Trophoblast cell (in vitro differentiated cells and primary cell): ENCODE results near the gene KLHL18.
A peak's percentile ranks its signal among the peaks of the same experiment; 100 is the strongest.

ENCODE experiments used
- DNase-seq, 2 donors: peaks; one replicate each; pipeline ENCODE4 v3.0.0-alpha.2; 2016
- H2AFZ ChIP-seq: 2 replicates; pipeline ENCODE4 v1.6.1; 2013; ENCODE audit warnings: low read length, moderate library complexity, mild to moderate bottlenecking; ENCODE audit not compliant: insufficient read depth, poor library complexity
- H2AK5ac ChIP-seq: 2 replicates; pipeline ENCODE4 v1.6.1; 2013; ENCODE audit warnings: mild to moderate bottlenecking, low read length
- H2BK120ac ChIP-seq: 2 replicates; pipeline ENCODE4 v1.6.1; 2013; ENCODE audit warnings: low read length, mild to moderate bottlenecking, moderate library complexity; ENCODE audit not compliant: insufficient read depth, poor library complexity
- H2BK12ac ChIP-seq: 2 replicates; pipeline ENCODE4 v1.6.1; 2013; ENCODE audit warnings: mild to moderate bottlenecking, low read length, moderate library complexity
- H2BK5ac ChIP-seq: 2 replicates; pipeline ENCODE4 v1.6.1; 2013; ENCODE audit warnings: low read length, low read depth, moderate library complexity, mild to moderate bottlenecking; ENCODE audit not compliant: poor library complexity
- H3K14ac ChIP-seq: 2 replicates; pipeline ENCODE4 v1.6.1; 2013; ENCODE audit warnings: mild to moderate bottlenecking, low read length
- H3K18ac ChIP-seq: 2 replicates; pipeline ENCODE4 v1.6.1; 2013; ENCODE audit warnings: mild to moderate bottlenecking, low read length
- H3K23ac ChIP-seq: 2 replicates; pipeline ENCODE4 v1.6.1; 2013; ENCODE audit warnings: low read length
- H3K27ac ChIP-seq: 2 replicates; pipeline ENCODE4 v1.5.1; 2013; ENCODE audit warnings: low read depth, mild to moderate bottlenecking, inconsistent platforms, low read length, moderate library complexity
- H3K27me3 ChIP-seq: 2 replicates; pipeline ENCODE4 v1.6.1; 2013; ENCODE audit warnings: inconsistent platforms, mild to moderate bottlenecking, low read length, moderate library complexity; ENCODE audit not compliant: insufficient read depth
- H3K36me3 ChIP-seq, 2 experiments: 1 replicate in 1 of 2; 2 replicates in 1 of 2; pipeline ENCODE4 v1.6.1; 2013; ENCODE audit warnings: low read length in 2 of 2, mild to moderate bottlenecking in 2 of 2, moderate library complexity in 1 of 2; ENCODE audit not compliant: insufficient read depth in 2 of 2, control insufficient read depth in 1 of 2
- H3K4ac ChIP-seq: 2 replicates; pipeline ENCODE4 v1.6.1; 2013; ENCODE audit warnings: low read depth, mild to moderate bottlenecking, low read length, moderate library complexity
- H3K4me1 ChIP-seq, 2 experiments: 1 replicate in 1 of 2; 2 replicates in 1 of 2; pipeline ENCODE4 v1.6.1; 2013; ENCODE audit warnings: low read length in 2 of 2, mild to moderate bottlenecking in 2 of 2, moderate library complexity in 1 of 2; ENCODE audit not compliant: insufficient read depth in 2 of 2, control insufficient read depth in 1 of 2
- H3K4me2 ChIP-seq: 2 replicates; pipeline ENCODE4 v1.6.1; 2013; ENCODE audit warnings: inconsistent platforms, mild to moderate bottlenecking, low read length, moderate library complexity
- H3K4me3 ChIP-seq: 2 replicates; pipeline ENCODE4 v1.5.1; 2013; ENCODE audit warnings: mild to moderate bottlenecking, low read depth, low read length, inconsistent platforms
- H3K79me1 ChIP-seq: one replicate; pipeline ENCODE4 v1.6.1; 2013; ENCODE audit warnings: low read length
- H3K79me2 ChIP-seq: 2 replicates; pipeline ENCODE4 v1.6.1; 2013; ENCODE audit warnings: low read length, mild to moderate bottlenecking; ENCODE audit not compliant: control insufficient read depth, insufficient read depth, poor library complexity
- H3K9ac ChIP-seq: 2 replicates; pipeline ENCODE4 v1.6.1; 2013; ENCODE audit warnings: mild to moderate bottlenecking, low read length
- H3K9me3 ChIP-seq: 2 replicates; pipeline ENCODE4 v1.6.1; 2013; ENCODE audit warnings: low read depth, mild to moderate bottlenecking, control low read depth, inconsistent platforms, low read length; ENCODE audit not compliant: insufficient read depth
- H4K12ac ChIP-seq: 2 replicates; pipeline ENCODE4 v1.6.1; 2013; ENCODE audit warnings: low read depth, mild to moderate bottlenecking, low read length, moderate library complexity
- H4K8ac ChIP-seq: 2 replicates; pipeline ENCODE4 v1.6.1; 2013; ENCODE audit warnings: low read depth, mild to moderate bottlenecking, low read length, moderate library complexity
- H4K91ac ChIP-seq: one replicate; pipeline ENCODE4 v1.6.1; 2013; ENCODE audit warnings: low read depth, mild to moderate bottlenecking, low read length, moderate library complexity
- WGBS: extraction: QIAGEN DNeasy Blood & Tissue Kit; methylation state at CpG from one replicate; pipeline ENCODE4 v1.1.7; 2013; ENCODE audit warnings: missing lambda C conversion rate; ENCODE audit not compliant: insufficient read length, insufficient coverage; ENCODE audit errors: extremely low coverage; 5-methylcytosine and 5-hydroxymethylcytosine counted together

KLHL18 gene

GRCh38 chr3:47385007-47385406 is 102.3 kb downstream of the KLHL18 start:
- Histone ChIP-seq H3K27ac (no peak overlapping the region), H3K4ac (no peak overlapping the region), H2AFZ (no peak overlapping the region), H3K79me2 (peaks cover 12% of the 10 kb centered on the region), H3K18ac (no peak overlapping the region), H3K23ac (no peak overlapping the region), H3K27me3 (no peaks in the 10 kb centered on the region), H4K12ac (no peak overlapping the region), H3K4me1 (peaks cover 6 to 8% of the 10 kb centered on the region in 2 experiments), H3K36me3 (peaks cover 2 to 6% of the 10 kb centered on the region in 2 experiments), H3K14ac (no peak overlapping the region), H4K8ac (no peak overlapping the region), H2BK120ac (no peak overlapping the region), H2AK5ac (no peak overlapping the region), H3K9me3 (no peaks in the 10 kb centered on the region), H2BK5ac (no peak overlapping the region), H2BK12ac (no peak overlapping the region), H3K4me2 (no peak overlapping the region), H3K9ac (no peak overlapping the region), H3K79me1 (peaks cover 10% of the 10 kb centered on the region), H3K4me3 (no peak overlapping the region), H4K91ac (no peak overlapping the region)
- no CpG with 5 or more reads among the region's 4 CpGs for WGBS
- peak; percentile 78 to 92 for DNase-seq

GRCh38 chr3:47385796-47386195 is 103.1 kb downstream of the KLHL18 start:
- no peak overlapping the region for H4K12ac ChIP-seq
- H3K14ac ChIP-seq = no peak overlapping the region
- H3K4me1 ChIP-seq = peaks cover 6 to 8% of the 10 kb centered on the region in 2 experiments
- H2BK12ac ChIP-seq = no peak overlapping the region
- no CpG with 5 or more reads among the region's 2 CpGs for WGBS
- H3K9ac ChIP-seq = no peak overlapping the region
- no peak overlapping the region for H3K4me2 ChIP-seq
- no peak overlapping the region for H2BK120ac ChIP-seq
- peak overlapping the region; percentile 54 for H3K4ac ChIP-seq
- H3K79me1 ChIP-seq = peaks cover 4% of the 10 kb centered on the region
- no peak overlapping the region for H3K4me3 ChIP-seq
- H4K8ac ChIP-seq = no peak overlapping the region
- H3K18ac ChIP-seq = no peak overlapping the region
- no peak overlapping the region for H2BK5ac ChIP-seq
- no peak overlapping the region for H2AK5ac ChIP-seq
- H3K9me3 ChIP-seq = no peaks in the 10 kb centered on the region
- no peak overlapping the region for H3K27ac ChIP-seq
- no peaks in the 10 kb centered on the region for H3K27me3 ChIP-seq
- no peak overlapping the region for H3K23ac ChIP-seq
- DNase-seq = no peak
- H2AFZ ChIP-seq = no peak overlapping the region
- peaks cover 2 to 6% of the 10 kb centered on the region in 2 experiments for H3K36me3 ChIP-seq
- no peak overlapping the region for H4K91ac ChIP-seq
- H3K79me2 ChIP-seq = peaks cover 7% of the 10 kb centered on the region

- Histone ChIP-seq H3K27me3 (no peaks in the 10 kb centered on the region), H3K4me2 (no peak overlapping the region), H3K4me3 (no peak overlapping the region), H2BK5ac (no peak overlapping the region), H3K79me2 (no peaks in the 10 kb centered on the region), H3K79me1 (no peaks in the 10 kb centered on the region), H3K23ac (no peak overlapping the region), H4K8ac (no peak overlapping the region), H3K14ac (no peak overlapping the region), H4K91ac (no peak overlapping the region), H4K12ac (no peak overlapping the region), H2BK120ac (no peak overlapping the region), H3K27ac (no peak overlapping the region), H2AK5ac (no peak overlapping the region), H3K4me1 (peaks cover 15% of the 10 kb centered on the region in 2 experiments), H2AFZ (no peak overlapping the region), H3K36me3 (peaks cover 7 to 8% of the 10 kb centered on the region in 2 experiments), H3K9ac (no peak overlapping the region), H3K4ac (no peak overlapping the region), H2BK12ac (no peak overlapping the region), H3K18ac (no peak overlapping the region), H3K9me3 (no peaks in the 10 kb centered on the region)
- no CpG with 5 or more reads among the region's 3 CpGs for WGBS
- no peak for DNase-seq
Observed at GRCh38 chr3:47392933-47393332, 110.2 kb downstream of the KLHL18 start.

GRCh38 chr3:47394140-47394870 is 111.6 kb downstream of the KLHL18 start:
- Histone ChIP-seq H3K23ac (no peak overlapping the region), H3K27me3 (no peaks in the 10 kb centered on the region), H3K79me1 (no peaks in the 10 kb centered on the region), H2AK5ac (no peak overlapping the region), H3K9ac (no peak overlapping the region), H4K8ac (no peak overlapping the region), H3K9me3 (no peaks in the 10 kb centered on the region), H2BK120ac (no peak overlapping the region), H3K4ac (no peak overlapping the region), H2BK12ac (no peak overlapping the region), H3K4me2 (peak overlapping the region; percentile 28), H3K14ac (no peak overlapping the region), H4K12ac (no peak overlapping the region), H3K36me3 (peaks cover 9 to 12% of the 10 kb centered on the region in 2 experiments), H2BK5ac (no peak overlapping the region), H3K4me3 (no peak overlapping the region), H3K27ac (peak overlapping the region; percentile 57), H2AFZ (no peak overlapping the region), H4K91ac (no peak overlapping the region), H3K79me2 (no peaks in the 10 kb centered on the region), H3K4me1 (peaks cover 15% of the 10 kb centered on the region in 2 experiments), H3K18ac (no peak overlapping the region)
- WGBS = no CpG with 5 or more reads among the region's 8 CpGs
- peak; percentile 92 to 95 for DNase-seq
